ENCODE results near the gene SIMC1.

SIMC1 gene

GRCh38 chr5:176383248-176383905, 145.2 kb downstream of the SIMC1 start:
- no peak for TF ChIP-seq CTCF (IDR thresholded peaks at IDR 0.05; ENCODE audit: control insufficient read depth, insufficient read depth, low read depth, low read length, missing control alignments)
- DNase-seq (ENCODE audit: low read depth): no peak
- no peak overlapping the region for H3K4me3 ChIP-seq (ENCODE audit: control insufficient read depth, low read depth, low read length)

GRCh38 chr5:176383961-176384360, 145.7 kb downstream of the SIMC1 start:
- no peak overlapping the region for H3K4me3 ChIP-seq (ENCODE audit: control insufficient read depth, low read depth, low read length)
- no peak for DNase-seq (ENCODE audit: low read depth)
- TF ChIP-seq CTCF (IDR thresholded peaks at IDR 0.05; ENCODE audit: control insufficient read depth, insufficient read depth, low read depth, low read length, missing control alignments): no peak

- TF ChIP-seq CTCF (IDR thresholded peaks at IDR 0.05; ENCODE audit: control insufficient read depth, insufficient read depth, low read depth, low read length, missing control alignments): no peak
- no peak overlapping the region for H3K4me3 ChIP-seq (ENCODE audit: control insufficient read depth, low read depth, low read length)
- no peak for DNase-seq (ENCODE audit: low read depth)
Measured at GRCh38 chr5:176384366-176384930, 146.2 kb downstream of the SIMC1 start.

DNA sequence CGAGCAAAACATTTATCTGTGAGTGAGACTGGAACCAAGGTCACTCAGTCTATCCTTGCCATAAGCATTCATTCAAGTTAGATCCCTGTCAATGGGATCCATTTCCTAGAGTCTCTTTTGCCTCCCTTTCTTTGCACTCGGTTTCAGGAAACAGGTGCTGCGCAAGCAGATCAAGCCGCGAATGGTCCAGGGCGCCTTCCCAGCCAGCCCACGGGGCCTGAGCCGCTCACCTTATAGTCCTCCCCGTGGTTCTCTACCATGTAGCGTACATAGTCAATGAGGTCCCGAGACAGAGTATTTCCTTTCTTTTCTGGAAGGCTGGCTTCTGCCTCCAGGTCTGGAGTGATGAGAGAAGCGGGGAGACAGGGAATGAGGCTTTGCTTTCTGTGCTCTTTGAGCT, 146.8 kb downstream of the SIMC1 start:
- H3K4me3 ChIP-seq (ENCODE audit: control insufficient read depth, low read depth, low read length): no peak overlapping the region
- TF ChIP-seq CTCF (IDR thresholded peaks at IDR 0.05; ENCODE audit: control insufficient read depth, insufficient read depth, low read depth, low read length, missing control alignments): no peak
- DNase-seq (ENCODE audit: low read depth): no peak

- no peak for DNase-seq (ENCODE audit: low read depth)
- TF ChIP-seq CTCF (IDR thresholded peaks at IDR 0.05; ENCODE audit: control insufficient read depth, insufficient read depth, low read depth, low read length, missing control alignments): no peak
- no peak overlapping the region for H3K4me3 ChIP-seq (ENCODE audit: control insufficient read depth, low read depth, low read length)
Measured at GRCh38 chr5:176386491-176386890, 148.3 kb downstream of the SIMC1 start.

DNA sequence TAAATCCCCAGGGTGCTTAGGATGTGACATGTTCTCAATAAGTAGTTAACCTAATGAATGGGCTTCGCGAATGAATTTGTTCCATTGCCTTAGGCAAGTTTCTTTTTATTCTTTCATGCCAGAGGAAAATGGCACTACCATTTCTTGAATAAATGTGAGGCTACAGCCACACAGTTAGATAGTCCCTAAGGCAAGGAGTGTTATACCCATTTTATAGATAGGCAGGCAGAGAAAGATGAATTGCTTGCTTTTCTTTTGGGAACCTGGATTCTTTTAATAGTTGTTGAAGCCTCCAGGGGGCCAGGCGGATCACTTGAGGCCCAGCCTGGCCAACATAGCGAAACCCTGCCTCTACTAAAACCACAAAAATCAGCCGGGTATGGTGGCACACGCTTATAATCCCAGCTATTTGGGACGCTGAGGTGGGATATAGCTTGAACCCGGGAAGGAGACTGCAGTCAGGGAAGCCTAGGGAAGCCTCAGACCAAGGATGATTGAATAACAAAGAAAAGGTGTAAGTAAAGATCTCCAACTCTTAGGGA, 149.2 kb downstream of the SIMC1 start:
- H3K4me3 ChIP-seq (ENCODE audit: control insufficient read depth, low read depth, low read length): peak overlapping the region; percentile 97
- DNase-seq (ENCODE audit: low read depth): no peak
- no peak for TF ChIP-seq CTCF (IDR thresholded peaks at IDR 0.05; ENCODE audit: control insufficient read depth, insufficient read depth, low read depth, low read length, missing control alignments)
